SK-N-SH (cell line): ENCODE measurements around the gene PCSK5.

Experiments used
- CHD2 ChIP-seq: fragments of 150-350 bp; IDR thresholded peaks from 2 replicates; pipeline ENCODE4 v1.6.1; 2018; ENCODE audit warnings: low read length; ENCODE audit not compliant: partially characterized antibody
- CTCF ChIP-seq: fragments of 200-600 bp; sonication (generic); IDR thresholded peaks from 2 replicates; pipeline ENCODE4 v1.6.1; 2017; ENCODE audit warnings: antibody characterized with exemption, mild to moderate bottlenecking, moderate library complexity
- GATA2 ChIP-seq: sonication (generic); formaldehyde crosslinking; IDR thresholded peaks from 2 replicates; pipeline ENCODE4 v1.5.0; 2020; ENCODE audit warnings: mild to moderate bottlenecking, missing genetic modification reagents
- MAX ChIP-seq: IDR thresholded peaks from 2 replicates; pipeline ENCODE4 v1.4.0; 2012; ENCODE audit warnings: low read depth
- NRF1 ChIP-seq: IDR thresholded peaks from 2 replicates; pipeline ENCODE4 v1.6.1; 2012; ENCODE audit warnings: low read depth, mild to moderate bottlenecking, low read length
- PBX3 ChIP-seq: IDR thresholded peaks from 2 replicates; pipeline ENCODE4; 2012
- REST ChIP-seq: IDR thresholded peaks from 2 replicates; pipeline ENCODE4 v1.6.1; 2012; ENCODE audit warnings: mild to moderate bottlenecking, low read depth, low read length, moderate library complexity
- RXRA ChIP-seq: IDR thresholded peaks from 2 replicates; pipeline ENCODE4 v1.4.0; 2012; ENCODE audit warnings: low read depth, mild to moderate bottlenecking, borderline replicate concordance
- SIN3A ChIP-seq: IDR thresholded peaks from 2 replicates; pipeline ENCODE4 v1.6.1; 2012; ENCODE audit warnings: low read depth, mild to moderate bottlenecking, low read length, moderate library complexity, borderline replicate concordance
- TEAD4 ChIP-seq: IDR thresholded peaks from 2 replicates; pipeline ENCODE4 v1.4.0; 2012; ENCODE audit warnings: mild to moderate bottlenecking, borderline replicate concordance; ENCODE audit not compliant: insufficient read depth

GRCh38 chr9:75907923-75908322, 17.4 kb downstream of the PCSK5 start:
- no peak for TF ChIP-seq RXRA
- TF ChIP-seq CTCF: no peak
- no peak for TF ChIP-seq REST
- no peak for TF ChIP-seq SIN3A
- no peak for TF ChIP-seq PBX3
- TF ChIP-seq MAX: no peak
- TF ChIP-seq GATA2 (CRISPR knock-in tag): no peak
- no peak for TF ChIP-seq CHD2
- no peak for TF ChIP-seq NRF1
- no peak for TF ChIP-seq TEAD4
